Measurements from ENCODE around the gene MYCL.

- no peak for TF ChIP-seq POLR2AphosphoS5 (IDR thresholded peaks at IDR 0.05)
- TF ChIP-seq POLR2A (IDR thresholded peaks at IDR 0.05; ENCODE audit: low read depth) = no peak
- TF ChIP-seq, protein P1, sequence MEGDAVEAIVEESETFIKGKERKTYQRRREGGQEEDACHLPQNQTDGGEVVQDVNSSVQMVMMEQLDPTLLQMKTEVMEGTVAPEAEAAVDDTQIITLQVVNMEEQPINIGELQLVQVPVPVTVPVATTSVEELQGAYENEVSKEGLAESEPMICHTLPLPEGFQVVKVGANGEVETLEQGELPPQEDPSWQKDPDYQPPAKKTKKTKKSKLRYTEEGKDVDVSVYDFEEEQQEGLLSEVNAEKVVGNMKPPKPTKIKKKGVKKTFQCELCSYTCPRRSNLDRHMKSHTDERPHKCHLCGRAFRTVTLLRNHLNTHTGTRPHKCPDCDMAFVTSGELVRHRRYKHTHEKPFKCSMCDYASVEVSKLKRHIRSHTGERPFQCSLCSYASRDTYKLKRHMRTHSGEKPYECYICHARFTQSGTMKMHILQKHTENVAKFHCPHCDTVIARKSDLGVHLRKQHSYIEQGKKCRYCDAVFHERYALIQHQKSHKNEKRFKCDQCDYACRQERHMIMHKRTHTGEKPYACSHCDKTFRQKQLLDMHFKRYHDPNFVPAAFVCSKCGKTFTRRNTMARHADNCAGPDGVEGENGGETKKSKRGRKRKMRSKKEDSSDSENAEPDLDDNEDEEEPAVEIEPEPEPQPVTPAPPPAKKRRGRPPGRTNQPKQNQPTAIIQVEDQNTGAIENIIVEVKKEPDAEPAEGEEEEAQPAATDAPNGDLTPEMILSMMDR (IDR thresholded peaks at IDR 0.05) = no peak
- no peak for TF ChIP-seq EP300 (IDR thresholded peaks at IDR 0.05)
These were observed 35.2 kb upstream of the MYCL start for GRCh38 chr1:39936724-39937491.

Data from esophagus muscularis mucosa (tissue), 4 donors.